Adrenal gland (tissue), 5 donors: ENCODE results near the gene POLR1C.

ENCODE experiments used
- POLR2A ChIP-seq, 2 donors: fragments of 450-650 bp; IDR thresholded peaks; one replicate each; pipeline ENCODE4 v1.6.1; 2017; ENCODE audit warnings: antibody characterized with exemption in 2 of 2, mild to moderate bottlenecking in 2 of 2, moderate library complexity in 1 of 2
- TF ChIP-seq, protein P1 (sequence below), 6 experiments: fragments of 450-650 bp in 4 of 6; fragments of 200-600 bp in 2 of 6; sonication (generic) in 1 of 6; IDR thresholded peaks; 1 replicate in 5 of 6; 2 replicates in 1 of 6; pipeline versions ENCODE4 v1.5.1 to v1.8.0; 2016 to 2021; ENCODE audit warnings: antibody characterized with exemption in 6 of 6, mild to moderate bottlenecking in 2 of 6, moderate library complexity in 1 of 6
- donor health status: DM: no; HTN: no; CAD: no.

DNA sequence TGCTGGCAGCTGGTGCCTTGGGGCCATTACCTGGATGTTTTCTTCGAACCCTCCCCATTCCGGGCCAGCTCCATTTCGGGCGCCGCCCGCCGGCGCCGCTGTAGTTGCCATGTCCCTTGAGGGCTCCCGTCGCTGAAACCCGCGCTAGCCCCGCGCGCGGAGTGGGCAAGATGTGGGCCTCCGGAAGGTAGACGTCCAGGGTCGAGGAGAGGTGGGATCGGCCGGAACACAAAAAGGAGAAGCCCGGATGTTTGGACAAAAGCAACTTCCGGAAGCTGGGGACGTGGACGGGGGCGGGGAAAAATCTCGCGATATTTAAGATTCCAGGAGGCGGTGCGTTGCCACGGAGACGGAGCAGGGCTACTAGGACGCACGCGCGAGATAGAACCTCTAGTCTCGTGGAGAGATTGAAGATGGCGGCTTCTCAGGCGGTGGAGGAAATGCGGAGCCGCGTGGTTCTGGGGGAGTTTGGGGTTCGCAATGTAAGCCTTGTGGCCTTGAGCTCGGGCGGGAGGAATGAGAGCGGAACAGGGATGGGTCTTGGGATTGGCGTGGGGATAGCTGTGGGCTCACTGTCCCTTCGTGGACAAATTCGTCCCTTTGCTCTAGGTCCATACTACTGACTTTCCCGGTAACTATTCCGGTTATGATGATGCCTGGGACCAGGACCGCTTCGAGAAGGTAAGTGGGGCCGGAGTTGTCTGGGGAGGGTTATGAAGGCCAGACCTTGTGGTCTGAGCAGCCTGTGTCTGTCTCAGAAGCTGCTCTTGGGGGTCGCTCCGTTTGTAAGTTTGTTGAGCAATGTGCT, at the start of gene POLR1C, which contains the start of gene YIPF3:
- TF ChIP-seq, protein P1, sequence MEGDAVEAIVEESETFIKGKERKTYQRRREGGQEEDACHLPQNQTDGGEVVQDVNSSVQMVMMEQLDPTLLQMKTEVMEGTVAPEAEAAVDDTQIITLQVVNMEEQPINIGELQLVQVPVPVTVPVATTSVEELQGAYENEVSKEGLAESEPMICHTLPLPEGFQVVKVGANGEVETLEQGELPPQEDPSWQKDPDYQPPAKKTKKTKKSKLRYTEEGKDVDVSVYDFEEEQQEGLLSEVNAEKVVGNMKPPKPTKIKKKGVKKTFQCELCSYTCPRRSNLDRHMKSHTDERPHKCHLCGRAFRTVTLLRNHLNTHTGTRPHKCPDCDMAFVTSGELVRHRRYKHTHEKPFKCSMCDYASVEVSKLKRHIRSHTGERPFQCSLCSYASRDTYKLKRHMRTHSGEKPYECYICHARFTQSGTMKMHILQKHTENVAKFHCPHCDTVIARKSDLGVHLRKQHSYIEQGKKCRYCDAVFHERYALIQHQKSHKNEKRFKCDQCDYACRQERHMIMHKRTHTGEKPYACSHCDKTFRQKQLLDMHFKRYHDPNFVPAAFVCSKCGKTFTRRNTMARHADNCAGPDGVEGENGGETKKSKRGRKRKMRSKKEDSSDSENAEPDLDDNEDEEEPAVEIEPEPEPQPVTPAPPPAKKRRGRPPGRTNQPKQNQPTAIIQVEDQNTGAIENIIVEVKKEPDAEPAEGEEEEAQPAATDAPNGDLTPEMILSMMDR (IDR thresholded peaks at IDR 0.05): no peak
- TF ChIP-seq POLR2A (IDR thresholded peaks at IDR 0.05): peak in 1 of 2 donors; percentile 63
